Colonic mucosa (tissue), 4 donors: ENCODE measurements around the gene FGFR4. TPM values are rescaled to one million over a fixed set of nuclear protein-coding genes. Genes with fewer than 3 reads are reported as not detected.

ENCODE experiments used
- DNase-seq: peaks from one replicate; pipeline ENCODE4 v3.0.0-alpha.2; 2020
- H3K27ac ChIP-seq: fragments of 200-600 bp; one replicate; pipeline ENCODE4 v1.8.0; 2021
- H3K27me3 ChIP-seq: fragments of 200-600 bp; one replicate; pipeline ENCODE4 v1.8.0; 2021
- H3K36me3 ChIP-seq: fragments of 200-600 bp; one replicate; pipeline ENCODE4 v1.8.0; 2021
- H3K4me1 ChIP-seq: fragments of 200-600 bp; one replicate; pipeline ENCODE4 v1.8.0; 2021; ENCODE audit warnings: mild to moderate bottlenecking
- H3K4me3 ChIP-seq: fragments of 200-600 bp; one replicate; pipeline ENCODE4 v1.8.0; 2021
- H3K9ac ChIP-seq, 2 donors: one replicate each; pipeline ENCODE4 v1.7.0; 2013; ENCODE audit warnings: control low read depth in 2 of 2, low read depth in 2 of 2, low read length in 2 of 2
- H3K9me3 ChIP-seq: fragments of 200-600 bp; one replicate; pipeline ENCODE4 v1.8.0; 2021
- intact Hi-C: fragments of 100-400 bp; cut with DNase I; formaldehyde crosslinking; loops from one replicate; pipeline ENCODE4 v1.14.1; 2022
- total RNA-seq, 2 donors: library from RNA; stranded (reverse); fragmentation: NEBNext Ultra II Directional in 1 of 2; extraction: Animal tissue kit (Norgen Biotek cat#: 25700) in 1 of 2; gene quantifications; one replicate each; pipeline ENCODE4 v1.2.1, GENCODE V29; 2021
- TF ChIP-seq, protein P1 (sequence below): fragments of 200-600 bp; IDR thresholded peaks from one replicate; pipeline ENCODE4 v1.8.0; 2022; ENCODE audit warnings: antibody characterized with exemption, mild to moderate bottlenecking
- donor health status: healthy.
- donor health status: DM: no; HTN: no; CAD: no.
- donor health status: DM: no; HTN: no; CAD: no.

FGFR4 gene
- total RNA-seq, 2 donors from 2014 or later, result 58.7 to 118 TPM

DNA sequence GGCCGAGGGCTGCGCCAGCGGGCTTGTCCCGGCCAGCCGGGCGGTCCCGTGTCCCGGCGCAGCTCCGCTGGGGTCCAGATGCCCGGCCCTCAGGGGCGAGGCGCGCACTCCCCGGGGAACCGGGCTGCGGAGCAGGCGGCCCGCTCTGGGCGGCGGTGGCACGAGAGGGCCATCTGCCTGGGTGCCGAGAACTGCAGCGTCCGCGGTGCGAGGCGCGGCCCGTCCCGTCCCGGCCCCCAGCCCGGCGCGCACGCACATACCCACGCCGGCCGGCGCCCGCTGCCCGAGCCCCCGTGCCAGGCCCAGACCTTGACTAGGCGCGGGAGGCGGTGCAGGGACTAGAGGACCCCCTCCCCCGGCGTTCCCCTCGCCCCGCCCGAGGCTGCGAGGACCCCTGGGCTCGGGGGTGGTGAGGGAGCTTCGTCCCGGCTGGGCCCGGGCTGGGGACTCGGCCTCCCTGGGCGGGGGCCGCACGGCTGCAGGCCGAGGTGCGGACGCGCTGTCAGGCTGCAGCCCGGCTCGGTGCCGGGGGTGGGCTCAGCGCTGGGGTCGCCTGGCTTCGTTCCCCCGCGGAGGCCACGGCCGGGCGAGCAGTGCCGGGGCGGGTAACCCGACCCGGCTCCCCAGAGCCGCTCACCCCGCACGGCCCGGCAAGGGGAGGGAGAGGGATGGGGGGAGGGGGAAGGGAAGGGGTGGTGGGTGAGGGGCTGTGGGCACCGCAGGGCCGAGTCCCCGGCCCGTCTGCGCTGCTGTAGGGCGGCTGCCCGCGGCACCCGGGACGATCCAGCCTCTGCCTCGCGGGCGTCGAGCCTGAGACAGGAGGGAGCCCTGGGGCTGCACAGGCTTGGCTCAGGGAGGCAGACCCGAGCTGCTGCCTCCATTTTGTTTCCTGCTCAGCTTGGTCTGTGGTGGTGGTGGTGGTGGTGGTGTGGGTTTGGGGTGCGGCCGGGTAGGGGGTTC, 45.7 kb downstream of the FGFR4 start:
- Histone ChIP-seq H3K27ac (peak overlapping the region; percentile 71), H3K9ac (peak overlapping the region; percentile 40 to 97), H3K9me3 (no peaks in the 10 kb centered on the region), H3K4me3 (peak overlapping the region; percentile 88), H3K27me3 (no peaks in the 10 kb centered on the region), H3K4me1 (peaks cover 21% of the 10 kb centered on the region), H3K36me3 (no peaks in the 10 kb centered on the region)
- TF ChIP-seq, protein P1, sequence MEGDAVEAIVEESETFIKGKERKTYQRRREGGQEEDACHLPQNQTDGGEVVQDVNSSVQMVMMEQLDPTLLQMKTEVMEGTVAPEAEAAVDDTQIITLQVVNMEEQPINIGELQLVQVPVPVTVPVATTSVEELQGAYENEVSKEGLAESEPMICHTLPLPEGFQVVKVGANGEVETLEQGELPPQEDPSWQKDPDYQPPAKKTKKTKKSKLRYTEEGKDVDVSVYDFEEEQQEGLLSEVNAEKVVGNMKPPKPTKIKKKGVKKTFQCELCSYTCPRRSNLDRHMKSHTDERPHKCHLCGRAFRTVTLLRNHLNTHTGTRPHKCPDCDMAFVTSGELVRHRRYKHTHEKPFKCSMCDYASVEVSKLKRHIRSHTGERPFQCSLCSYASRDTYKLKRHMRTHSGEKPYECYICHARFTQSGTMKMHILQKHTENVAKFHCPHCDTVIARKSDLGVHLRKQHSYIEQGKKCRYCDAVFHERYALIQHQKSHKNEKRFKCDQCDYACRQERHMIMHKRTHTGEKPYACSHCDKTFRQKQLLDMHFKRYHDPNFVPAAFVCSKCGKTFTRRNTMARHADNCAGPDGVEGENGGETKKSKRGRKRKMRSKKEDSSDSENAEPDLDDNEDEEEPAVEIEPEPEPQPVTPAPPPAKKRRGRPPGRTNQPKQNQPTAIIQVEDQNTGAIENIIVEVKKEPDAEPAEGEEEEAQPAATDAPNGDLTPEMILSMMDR, result no peak
- intact Hi-C loops, result no loop called here
- no peak for DNase-seq

DNA sequence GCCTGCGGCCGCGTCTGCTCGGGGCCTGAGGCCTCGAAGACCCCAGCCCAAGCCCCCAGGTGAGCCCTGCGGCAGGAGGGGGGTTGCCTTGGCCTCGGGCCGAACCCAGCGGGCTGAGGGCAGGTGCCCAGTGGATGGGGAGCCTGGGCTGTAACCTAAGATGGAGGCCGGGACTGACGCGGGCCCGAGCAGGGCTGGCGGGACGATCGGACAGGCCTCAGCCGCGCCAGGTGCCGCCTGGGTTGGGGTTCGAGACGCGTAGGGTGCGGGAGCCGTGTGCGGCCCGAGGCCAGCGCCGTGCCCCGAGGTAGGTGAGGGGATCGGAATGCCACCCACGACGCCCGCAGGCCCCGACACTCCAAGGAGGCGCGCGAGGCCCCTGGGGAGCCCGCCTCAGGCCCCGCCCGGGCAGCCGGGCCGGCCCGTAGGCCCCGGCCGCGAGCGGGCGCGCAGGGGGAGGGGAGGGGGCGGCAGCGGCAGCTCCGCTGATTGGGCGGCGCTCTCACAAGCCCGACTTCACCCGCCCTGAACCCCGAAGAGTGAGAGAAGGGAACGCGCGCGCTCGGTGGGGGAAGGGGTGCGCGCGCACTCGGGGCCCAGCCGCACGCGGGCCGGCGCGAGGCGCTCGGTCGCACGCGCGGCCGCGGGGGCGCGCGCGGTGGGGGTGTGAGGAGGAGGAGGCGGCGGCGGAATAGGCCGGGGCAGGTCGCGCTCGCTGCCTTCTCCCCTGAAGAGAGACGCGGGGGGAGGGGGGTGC, 46.6 kb downstream of the FGFR4 start, which contains the start of gene NSD1:
Gene NSD1 (plus strand): TSS at position 678 of the 757 bp plus-strand sequence. CDS start 1,331 bp downstream, outside the sequence.
- intact Hi-C loops, result no loop called here

DNA sequence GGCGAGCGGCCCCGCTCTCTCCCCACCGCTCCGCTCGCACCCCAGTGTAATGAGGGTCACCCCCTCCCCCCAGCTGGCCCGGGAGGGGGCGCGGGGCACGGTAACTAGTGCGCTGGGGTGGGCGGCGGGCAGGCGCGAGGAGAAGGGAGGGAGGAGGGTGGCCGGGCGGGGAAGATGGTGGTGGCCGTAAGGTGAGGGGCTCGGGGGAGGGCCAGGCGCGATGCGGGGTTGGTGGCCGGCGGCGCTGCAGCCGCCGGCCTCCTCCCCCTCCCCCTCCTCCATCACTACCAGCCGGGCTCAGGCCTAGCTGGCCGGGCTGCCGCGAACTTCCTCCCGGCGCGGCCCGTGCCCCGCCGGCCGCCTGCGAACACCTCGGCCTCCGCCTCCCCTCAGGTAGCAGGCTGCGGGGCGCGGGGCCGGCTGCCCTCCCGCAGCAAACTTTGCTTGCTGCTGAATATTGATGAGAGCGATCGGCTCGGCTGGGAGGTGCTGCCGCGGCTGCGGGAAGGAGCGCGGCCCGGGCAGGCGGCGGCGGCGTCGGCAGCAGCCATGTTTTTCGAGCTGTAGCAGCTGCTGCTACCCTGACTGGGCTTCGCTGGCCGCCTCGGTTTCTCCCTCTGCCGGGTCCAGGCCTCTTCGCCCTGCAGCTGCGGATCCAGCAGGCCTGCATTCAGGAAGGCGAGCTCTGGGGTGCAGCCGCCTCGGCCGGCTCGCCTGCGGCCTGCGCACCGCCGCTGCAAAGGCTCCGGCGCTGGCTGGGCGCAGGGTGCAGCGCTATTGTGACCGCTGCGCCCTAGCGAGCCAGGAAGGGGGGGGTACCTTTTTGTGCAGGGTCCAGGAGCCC, 47.4 kb downstream of the FGFR4 start:
- H3K27me3 ChIP-seq, result no peaks in the 10 kb centered on the region
- peak overlapping the region; percentile 82 to 97 for H3K9ac ChIP-seq
- H3K36me3 ChIP-seq, result no peaks in the 10 kb centered on the region
- DNase-seq, result peak; percentile 41
- TF ChIP-seq, protein P1, result no peak
- H3K4me3 ChIP-seq, result peak overlapping the region; percentile 88
- H3K9me3 ChIP-seq, result no peaks in the 10 kb centered on the region
- peaks cover 21% of the 10 kb centered on the region for H3K4me1 ChIP-seq
- peak overlapping the region; percentile 78 for H3K27ac ChIP-seq
- intact Hi-C loops, result no loop called here

More for the DNA sequence above, 46.6 kb downstream of the FGFR4 start, which contains the start of gene NSD1:
- H3K4me3 ChIP-seq, result peak within 1 kb of the TSS; percentile 88
- H3K27ac ChIP-seq, result peak within 1 kb of the TSS; percentile 78
- peak; percentile 90 for DNase-seq
- TF ChIP-seq, protein P1, result no peak
- no peaks in the 10 kb centered on the region for H3K36me3 ChIP-seq
- H3K9ac ChIP-seq, result peak within 1 kb of the TSS; percentile 82 to 97
- H3K27me3 ChIP-seq, result no peaks in the 10 kb centered on the region
- peaks cover 21% of the 10 kb centered on the region for H3K4me1 ChIP-seq
- no peaks in the 10 kb centered on the region for H3K9me3 ChIP-seq

DNA sequence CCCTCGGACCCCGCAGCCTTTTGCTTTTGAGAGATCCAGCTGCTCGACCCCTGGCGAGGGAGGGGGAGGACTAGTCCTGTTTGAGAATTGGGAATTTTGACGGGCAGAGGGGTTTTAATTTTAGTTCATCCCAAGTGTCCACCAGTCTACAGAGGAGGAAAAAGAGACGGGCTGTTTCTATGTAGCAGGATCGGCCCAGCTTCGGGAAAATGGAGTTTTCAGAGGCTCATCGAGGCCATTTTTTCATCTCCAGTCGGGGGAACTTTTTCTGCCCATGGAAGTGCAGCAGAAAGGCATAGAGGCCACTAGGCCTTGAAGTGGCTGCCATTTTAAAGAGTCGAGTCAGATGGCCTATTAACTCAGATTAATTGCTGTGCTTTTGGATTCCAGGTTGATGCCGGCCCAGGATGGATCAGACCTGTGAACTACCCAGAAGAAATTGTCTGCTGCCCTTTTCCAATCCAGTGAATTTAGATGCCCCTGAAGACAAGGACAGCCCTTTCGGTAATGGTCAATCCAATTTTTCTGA, 48.0 kb downstream of the FGFR4 start:
- Histone ChIP-seq H3K4me3 (peak overlapping the region; percentile 88), H3K27me3 (no peaks in the 10 kb centered on the region), H3K9ac (peak overlapping the region; percentile 82 to 97), H3K4me1 (peaks cover 21% of the 10 kb centered on the region), H3K9me3 (no peaks in the 10 kb centered on the region), H3K36me3 (no peaks in the 10 kb centered on the region), H3K27ac (peak overlapping the region; percentile 78)
- TF ChIP-seq, protein P1, result no peak
- DNase-seq, result no peak
- intact Hi-C loops, result no loop called here
